HG03432 (cell line): Measurements from ENCODE around the gene ACOX1.

Source experiments
- ATAC-seq: cut with Tn5 transposase; IDR thresholded peaks from one replicate; pipeline ENCODE4 v1.9.1; 2021; ENCODE audit warnings: mild to moderate bottlenecking, moderate library complexity; ENCODE audit not compliant: unreplicated experiment

The ACOX1 gene

DNA sequence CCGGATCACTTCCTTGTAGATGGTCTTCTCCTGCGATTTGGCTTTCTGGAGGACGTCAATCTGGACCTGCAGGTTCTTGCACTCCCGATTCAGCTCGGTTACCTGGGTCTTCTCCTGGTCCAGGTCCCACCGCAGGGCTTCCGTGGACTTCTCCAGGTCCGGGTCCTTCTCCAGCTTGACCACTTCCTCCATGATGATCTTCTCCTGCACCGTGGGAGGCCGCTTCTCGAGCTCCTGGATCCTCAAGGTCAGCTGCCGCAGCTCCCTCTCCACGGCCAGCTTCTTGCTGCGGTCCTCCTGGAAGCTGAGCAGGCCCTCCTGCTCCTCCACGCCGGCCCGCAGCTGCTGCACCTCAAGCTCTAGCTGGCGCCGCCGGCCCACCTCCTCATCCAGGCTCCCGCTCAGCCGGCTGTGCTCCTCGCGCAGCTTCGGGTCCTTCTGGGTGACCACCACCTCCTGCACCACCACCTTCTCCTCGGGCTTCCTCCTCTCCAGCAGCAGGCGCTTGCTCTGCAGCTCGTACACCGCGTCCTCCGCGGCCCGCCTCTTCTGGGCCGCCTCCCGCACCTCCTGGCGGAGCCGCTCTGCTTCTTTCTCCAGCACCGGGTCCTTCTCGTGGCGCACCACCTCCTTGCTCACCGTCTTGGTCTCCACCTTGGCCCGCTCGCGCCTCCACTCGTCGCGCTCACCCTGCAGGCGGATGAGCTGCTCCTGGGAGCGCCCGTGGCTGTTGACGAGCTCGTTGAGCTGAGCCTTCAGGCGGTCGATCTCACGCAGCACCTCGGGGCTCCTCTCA, 29.9 kb upstream of the ACOX1 start:
- ATAC-seq: no peak

DNA sequence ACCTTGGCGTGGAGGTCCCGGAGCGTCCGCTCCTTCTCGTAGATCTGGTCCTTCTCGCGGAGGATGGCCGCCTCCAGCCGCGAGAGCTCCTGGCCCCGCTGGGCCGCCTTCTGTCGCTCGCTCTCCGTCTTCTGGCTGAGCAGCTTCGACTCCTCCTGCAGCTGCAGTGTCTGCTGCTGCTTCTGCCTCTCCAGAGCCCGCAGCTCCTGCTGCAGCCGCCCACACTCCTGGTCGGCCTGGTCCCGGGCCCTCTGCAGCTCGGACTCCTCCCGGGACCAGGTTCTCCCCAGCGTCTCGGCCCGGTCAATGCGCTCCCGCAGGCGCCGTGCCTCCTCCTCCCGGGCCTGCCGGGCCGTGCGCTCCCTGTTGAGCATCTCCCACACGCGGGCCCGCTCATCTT, 29.2 kb upstream of the ACOX1 start:
- ATAC-seq: no peak

DNA sequence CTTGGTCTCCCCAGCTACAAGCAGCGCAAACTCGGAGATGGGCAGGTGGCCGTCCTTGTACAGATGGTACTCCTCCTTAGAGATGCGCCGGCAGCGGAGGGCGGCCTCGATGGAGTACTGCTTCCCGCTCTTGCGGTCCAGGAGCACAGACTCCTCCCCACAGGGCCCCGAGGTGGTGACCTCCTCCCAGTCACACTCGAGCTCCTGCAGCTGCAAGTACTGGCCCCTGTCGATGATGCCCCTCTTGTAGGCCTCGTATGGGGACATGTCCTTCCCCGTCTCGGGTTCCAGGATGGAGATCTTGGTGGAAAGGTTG, 28.8 kb upstream of the ACOX1 start:
- no peak for ATAC-seq

DNA sequence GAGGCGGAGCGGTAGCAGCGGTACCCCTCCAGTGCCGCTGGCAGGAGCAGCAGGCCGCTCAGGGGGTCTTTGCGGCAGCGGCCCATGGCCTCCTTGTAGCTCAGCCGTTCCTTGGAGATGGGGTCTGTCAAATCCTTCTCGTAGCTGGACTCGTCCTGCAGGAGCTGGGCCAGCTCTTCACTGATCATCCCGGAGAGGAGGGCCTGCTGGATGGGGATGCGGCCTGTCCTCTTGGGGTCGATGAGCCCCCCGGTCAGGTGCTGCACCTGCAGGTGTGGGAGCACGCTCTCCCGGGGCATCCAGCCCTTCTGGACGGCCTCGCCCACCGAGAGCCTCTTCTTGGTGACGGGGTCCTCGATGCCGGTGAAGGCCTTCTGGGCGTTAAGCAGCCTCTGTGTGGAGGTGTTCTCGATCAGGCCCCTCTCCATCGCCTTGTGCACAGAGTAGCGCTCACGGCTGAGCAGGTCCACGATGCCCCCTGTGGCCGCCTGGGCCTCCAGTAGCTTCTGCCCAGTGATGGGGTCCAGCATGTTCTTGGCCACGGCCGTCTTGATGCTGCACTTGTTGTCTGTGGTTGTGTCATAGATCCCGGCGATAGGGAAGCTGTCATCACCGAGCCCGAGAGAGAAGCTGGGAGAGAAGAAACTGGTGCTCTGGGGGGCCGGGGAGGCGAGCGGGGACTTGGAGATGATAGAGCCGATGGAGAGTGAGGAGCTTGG, 28.3 kb upstream of the ACOX1 start:
- ATAC-seq: no peak

DNA sequence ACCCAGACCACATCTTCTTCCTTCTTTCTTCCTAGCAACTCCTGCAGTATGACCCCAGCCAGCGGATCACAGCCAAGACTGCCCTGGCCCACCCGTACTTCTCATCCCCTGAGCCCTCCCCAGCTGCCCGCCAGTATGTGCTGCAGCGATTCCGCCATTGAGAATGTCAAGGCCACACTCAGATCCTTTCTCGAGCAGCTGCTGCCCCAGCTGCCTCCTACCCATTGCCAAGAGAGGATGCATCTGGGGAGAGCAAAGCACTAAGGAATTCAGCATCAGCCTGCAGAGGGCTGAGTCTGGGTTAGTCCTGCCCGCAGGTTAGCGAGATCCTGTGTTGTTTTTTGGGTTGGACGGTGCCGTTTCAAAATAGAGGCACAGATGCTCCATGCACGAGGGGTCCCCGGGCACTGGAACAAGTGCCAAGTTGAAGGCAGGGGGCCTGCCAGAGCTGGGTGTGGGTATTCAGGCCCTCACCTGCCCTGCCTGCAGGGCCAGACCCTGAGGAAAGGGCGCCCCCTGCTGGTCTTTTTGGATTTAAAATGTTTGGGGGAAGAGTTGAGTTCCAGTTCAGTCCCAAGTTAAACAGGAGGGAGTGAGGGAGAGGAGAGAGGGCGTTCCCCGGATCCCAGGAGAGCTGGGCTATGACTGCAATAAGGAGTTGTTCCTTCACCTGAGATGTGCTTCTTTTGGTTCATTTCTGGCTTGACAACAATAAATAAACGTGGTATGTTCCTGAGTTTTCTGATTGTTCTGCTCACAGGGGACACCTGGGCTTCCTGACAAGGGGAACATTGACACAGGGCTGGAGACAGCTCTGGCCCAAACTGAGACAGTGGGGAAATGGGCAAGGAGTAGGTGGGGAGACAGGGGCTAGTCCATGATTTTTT, 26.5 kb upstream of the ACOX1 start:
- no peak for ATAC-seq

DNA sequence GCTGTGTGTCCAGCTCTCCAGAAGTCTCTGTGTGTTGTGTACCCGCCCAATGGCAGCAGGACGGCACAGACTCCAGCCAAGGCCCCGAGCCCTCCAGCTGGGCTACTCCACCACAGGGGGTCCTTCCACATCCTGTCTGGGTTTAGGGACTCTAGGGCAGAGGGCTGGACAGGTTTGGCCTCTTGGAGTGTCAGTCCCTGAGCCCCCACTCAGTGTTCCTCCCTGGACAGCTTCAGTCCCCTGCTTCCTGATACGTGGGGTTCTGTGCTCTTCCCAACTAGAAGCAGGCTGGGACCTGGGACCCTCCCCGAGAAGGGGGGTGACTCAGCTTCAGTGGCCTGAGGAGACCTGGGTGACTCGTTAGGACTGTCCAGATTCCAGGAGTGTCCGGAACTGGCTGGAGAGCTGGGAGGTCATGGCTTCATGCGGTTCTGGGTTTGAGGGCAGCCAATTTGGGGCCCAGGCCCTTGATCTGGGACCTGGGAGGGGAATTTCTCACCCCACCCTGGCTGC, 25.8 kb upstream of the ACOX1 start:
- no peak for ATAC-seq

DNA sequence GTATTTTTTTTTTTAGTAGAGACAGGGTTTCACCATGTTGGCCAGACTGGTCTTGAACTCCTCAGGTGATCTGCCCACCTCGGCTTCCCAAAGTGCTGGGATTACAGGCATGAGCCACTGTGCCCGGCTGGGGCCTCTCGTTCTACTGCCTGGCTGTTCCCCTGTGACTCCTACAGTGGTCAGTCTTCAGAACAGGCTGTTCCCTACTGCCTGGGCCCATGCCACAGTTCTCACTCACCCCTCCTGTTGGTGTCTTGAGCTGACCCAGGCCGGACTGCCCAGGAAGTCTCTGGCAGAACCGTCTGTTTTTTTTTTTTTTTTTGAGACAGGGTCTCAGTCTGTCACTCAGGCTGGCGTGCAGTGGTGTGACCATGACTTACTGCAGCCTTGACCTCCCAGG, 24.9 kb upstream of the ACOX1 start:
- no peak for ATAC-seq

DNA sequence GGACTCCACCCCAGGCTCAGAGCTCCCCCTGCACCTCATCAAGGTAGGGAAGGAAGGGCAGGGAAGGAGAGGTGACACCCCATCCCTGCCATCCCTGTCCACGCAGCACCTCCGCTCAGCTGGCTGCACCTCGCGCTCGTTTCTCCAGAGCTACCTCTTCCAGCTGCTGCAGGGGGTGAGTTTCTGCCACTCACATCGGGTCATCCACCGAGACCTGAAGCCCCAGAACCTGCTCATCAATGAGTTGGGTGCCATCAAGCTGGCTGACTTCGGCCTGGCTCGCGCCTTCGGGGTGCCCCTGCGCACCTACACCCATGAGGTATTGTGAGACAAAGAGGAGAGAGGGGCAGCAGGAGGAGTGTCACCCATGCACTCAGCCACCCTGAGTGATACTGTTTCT, 23.1 kb upstream of the ACOX1 start:
- no peak for ATAC-seq

DNA sequence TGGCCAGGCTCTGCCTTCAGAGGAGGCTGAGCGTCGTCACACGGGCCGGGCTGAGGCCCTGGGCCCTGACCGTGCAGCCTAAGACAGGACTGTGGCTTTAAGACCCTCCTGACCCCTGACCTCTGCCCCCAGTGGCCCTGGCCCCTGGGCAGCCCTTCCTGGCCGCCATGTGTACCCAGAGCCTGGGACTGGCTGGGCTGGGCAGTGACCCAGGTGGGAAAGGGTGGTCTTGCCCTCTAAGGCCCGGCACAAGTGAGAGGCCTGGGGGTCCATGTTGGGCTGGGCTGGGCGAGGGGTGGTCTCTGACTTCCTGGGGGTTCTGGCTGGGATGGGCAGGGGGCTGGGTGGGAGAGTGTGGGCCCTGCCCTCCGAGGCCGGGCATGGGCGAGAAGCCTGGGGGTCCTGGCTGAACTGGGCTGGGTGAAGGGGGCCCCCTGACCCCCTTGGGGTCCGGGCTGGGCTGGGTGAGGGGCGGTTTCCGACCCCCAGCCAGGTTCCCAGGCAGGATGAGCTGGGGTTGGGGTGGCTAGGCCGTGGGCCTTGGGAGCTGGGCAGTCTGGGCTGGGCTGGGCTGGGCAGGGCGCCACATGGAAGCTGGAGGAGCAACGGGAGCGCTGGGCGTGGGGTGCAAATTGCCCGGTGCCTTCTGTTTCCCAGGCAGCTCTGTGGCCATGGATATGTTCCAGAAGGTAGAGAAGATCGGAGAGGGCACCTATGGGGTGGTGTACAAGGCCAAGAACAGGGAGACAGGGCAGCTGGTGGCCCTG, 22.0 kb upstream of the ACOX1 start, which contains the start of gene CDK3:
Gene CDK3, plus strand, starts transcription at position 101 of the 767 bp plus-strand sequence. Its CDS starts 571 bp downstream, at position 672.
- ATAC-seq: no peak

DNA sequence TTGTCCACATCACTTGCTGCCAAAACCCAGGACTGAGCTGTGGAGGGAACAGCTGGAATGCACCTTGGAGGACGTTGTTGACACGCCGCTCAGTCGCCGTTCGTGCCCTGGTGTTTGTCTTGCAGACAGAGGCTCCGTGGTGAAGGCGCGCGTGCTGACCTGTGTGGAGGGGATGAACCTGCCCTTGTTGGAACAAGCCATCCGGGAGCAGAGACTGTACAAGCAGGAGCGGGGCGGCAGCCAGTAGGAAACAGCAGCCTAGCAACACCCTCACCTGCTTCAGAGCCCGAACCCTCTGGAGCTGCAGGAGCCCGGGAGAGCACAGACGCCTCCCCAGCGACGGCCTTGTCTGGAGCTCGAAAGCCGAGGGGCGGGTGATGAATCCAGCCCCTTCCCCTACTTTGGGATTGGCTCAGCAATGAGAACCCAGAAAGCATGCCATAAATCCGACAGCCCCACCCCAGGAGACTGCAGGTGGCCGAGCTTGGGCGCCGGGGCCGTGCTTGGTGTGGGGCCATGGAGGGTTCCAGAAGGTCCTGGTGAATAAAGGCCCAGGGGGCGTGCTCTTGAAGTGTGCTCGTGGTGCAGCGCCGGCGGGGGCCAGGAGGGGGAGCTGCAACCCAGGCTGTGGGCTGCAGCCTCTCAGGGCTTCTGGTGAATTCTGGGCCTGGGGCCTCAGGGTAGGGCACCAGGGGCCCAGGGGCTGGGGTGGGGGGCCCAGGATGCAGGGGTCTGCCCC, 21.2 kb upstream of the ACOX1 start:
- no peak for ATAC-seq

DNA sequence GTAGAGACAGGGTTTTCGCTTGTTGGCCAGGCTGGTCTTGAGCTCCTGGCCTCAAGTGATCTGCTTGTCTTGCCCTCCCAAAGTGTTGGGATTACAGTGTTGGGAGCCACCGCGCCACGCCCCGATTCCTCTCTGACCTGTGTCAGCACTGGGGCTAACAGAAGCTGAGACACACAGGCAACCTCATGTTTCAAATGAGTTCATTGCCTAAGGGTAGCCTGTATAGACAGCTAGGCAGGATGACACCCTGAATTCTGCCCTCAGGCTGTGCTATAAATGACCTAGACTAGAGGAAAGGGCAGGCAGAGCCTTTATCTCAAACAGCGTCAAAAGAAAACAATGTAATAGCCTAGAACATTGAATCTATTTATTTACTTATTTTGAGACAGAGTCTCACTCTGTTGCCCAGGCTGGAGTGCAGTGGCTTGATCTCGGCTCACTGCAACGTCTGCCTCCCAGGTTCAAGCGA, 19.4 kb upstream of the ACOX1 start:
- no peak for ATAC-seq

DNA sequence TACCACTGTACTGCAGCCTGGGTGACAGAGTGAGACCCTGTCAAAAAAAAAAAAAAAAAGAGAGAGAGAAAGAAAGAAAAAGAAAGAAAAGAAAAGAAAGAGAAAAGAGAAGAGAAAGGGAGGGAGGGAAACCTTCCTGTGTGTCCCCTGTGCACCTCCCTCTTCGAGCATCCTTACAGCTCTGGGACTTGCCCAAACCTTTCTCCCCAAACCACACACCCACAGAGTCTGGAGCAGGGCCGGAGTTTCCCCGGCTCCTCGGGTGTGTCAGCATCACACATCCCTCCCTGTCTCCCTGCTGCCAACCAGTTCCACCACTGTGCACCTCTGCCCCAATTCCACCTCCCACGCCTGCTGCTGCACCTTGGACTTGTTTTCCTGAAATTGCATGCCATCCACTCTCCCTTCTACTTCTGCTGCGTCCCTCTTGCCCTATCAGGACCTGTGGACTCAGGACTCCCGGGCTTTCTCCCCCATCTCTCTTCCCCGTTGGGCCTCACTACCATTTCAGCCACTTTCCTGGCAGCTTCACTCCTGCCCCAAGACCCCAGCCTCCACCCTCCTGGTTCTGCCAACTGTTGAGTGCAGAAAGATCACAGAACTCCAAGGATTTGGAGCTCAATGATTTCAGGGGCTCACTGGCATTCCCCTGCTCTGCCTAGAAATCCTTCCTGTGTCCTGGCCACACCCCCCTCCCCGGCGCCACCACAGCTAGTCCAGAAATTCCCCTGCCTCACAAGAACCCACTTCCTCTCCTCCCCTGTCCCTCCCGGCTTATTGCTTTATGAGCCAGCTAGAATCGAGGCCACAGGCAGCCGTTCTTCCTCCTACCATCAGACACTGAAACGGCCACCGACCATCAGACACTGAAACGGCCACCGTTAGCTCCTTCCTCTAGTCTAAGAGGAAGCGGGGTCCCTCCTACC, 18.0 kb upstream of the ACOX1 start:
- no peak for ATAC-seq

DNA sequence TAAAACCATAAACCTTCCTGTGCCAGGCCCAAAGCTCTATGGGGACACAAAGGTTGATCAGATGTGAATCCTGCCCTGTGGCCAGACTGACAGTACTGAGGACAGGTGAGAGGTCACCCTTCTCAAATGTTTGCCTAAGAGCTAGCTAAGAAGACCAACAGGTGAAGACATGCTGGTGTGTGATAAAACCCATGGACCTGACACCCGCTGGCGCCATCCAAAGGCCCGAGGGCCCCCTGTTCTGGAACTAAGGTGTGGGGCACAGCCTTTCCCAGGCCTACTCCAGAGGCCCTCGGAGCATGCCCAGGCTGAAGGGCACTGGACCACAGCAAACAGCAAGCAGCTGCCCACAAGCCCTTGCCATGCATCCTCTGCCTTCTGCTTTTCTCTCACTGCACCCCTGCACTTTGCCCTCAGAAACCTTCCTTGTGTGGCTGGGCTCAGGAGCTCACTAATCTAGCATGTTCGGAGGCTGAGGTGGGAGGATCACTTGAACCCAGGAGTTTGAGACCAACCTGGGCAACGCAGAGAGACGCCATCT, 16.5 kb upstream of the ACOX1 start:
- no peak for ATAC-seq

DNA sequence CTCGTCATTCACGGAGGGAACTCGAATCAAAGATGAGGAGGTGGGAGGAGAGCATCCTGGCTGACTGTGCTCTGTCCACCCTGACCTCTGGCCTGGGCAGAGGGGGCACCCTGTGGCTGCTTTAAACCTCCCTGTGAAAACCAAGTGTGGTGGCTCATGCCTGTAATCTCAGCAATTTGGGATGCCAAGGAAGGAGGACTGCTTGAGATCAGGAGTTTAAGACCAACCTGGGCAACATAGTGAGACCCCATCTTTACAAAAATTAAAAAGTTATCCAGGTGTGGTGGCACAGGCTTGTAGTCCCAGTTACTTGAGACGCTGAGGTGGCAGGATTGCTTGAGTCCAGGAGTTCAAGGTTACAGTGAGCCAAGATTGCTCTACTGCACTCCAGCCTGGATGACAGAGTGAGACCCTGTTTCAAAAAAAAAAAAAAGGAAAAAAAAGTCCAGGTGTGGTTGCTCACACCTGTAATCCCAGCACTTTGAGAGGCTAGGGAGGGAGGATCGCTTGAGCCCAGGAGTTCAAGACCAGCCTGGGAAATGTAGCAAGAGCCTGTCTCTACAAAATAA, 15.9 kb upstream of the ACOX1 start:
- no peak for ATAC-seq

DNA sequence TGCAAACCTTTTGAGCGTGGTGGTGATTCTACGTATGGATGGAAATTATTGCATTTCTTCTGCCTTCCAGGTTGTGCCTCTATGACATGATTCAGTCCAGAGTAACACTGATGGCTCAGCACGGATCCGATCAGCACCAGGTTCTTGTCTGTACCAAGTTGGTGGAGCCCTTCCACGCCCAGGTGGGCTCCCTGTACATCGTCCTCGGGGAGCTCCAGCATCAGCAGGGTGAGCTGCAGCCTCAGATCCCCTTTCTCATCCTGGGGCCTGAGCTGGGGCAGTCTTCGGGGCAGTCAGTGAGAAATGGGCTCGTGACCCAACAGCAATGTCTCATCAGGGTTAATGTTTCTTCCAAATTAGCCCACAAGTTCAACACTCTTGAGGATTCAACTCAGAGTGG, 12.4 kb upstream of the ACOX1 start:
- ATAC-seq: no peak

DNA sequence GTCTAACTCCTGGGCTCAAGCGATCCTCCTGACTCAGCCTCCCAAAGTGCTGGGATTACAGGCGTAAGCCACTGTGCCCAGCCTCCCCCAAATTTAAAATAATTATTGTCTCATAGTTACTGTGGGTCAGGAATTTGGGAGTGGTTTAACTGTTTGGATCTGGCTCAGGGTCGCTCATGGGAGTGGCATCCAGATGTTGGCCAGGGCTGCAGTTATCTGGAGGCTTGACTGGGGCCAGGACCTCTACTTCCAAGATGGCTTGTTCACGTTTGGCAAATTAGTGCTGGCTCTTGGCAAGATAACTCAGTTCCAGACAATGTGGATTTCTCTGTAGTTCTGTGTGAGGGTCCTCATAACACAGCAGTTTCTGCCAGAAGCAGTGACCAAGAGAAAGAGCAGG, 8.1 kb upstream of the ACOX1 start:
- ATAC-seq: no peak

DNA sequence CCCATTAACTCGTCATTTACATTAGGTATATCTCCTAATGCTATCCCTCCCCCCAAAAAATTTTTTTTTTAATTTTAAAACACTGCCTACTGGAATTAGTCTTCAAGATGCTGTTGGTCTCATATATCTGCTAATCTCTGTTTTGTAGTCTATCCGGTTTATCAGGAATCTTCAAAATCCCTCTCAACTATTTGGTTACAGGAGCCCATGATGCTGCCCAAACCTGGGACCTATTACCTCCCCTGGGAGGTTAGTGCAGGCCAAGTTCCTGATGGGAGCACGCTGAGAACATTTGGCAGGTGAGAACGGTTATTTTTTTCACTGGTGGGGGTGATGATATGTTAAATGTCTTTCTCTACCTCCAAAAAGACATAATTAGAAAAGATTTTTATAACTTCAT, 7.0 kb upstream of the ACOX1 start:
- no peak for ATAC-seq

DNA sequence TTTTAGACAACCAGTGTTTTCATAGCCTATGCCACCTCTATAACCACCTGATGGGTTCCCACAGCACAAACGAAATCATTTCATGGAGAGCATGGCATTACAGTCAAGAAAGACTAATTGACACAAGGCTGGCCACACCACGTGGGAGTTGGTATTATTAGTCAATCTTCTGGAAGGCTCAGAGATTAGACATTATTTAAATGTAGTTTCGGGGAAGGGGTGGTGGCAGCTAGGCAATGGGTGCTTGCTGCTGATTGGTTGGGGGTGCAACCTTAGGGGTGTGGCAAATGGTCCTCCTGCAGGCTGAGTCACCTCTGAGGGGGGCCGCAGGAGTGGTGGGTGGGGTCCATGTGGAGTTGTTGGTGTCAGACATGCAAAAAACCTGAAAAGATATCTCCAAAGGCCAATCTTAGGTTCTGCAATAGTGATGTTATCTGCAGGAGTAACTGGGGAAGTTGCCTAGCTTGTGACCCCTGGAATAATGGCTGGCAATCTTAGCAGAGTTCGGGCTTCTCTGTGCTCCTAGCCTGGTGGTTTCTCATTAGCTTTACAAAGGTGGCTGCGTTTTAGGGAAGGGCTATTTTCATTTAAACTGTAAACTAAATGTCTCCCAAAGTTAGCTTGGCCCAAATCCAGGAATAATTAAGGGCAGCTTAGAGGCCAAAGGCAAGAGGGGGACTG, 4.7 kb upstream of the ACOX1 start:
- no peak for ATAC-seq
